Loucy (cell line): ENCODE measurements around the gene CLSTN1.

Source experiments
- H2AFZ ChIP-seq: fragments of 200-600 bp; sonication (generic); 2 replicates; pipeline ENCODE4 v1.6.0; 2016; ENCODE audit warnings: antibody characterized with exemption, mild to moderate bottlenecking, low read length, moderate library complexity
- H3F3A ChIP-seq: fragments of 200-600 bp; 2 replicates; pipeline ENCODE4 v1.6.0; 2016; ENCODE audit warnings: antibody characterized with exemption, low read depth, mild to moderate bottlenecking
- H3K27me3 ChIP-seq: fragments of 200-600 bp; sonication (generic); 2 replicates; pipeline ENCODE4 v1.6.1; 2014; ENCODE audit warnings: low read length, mild to moderate bottlenecking; ENCODE audit not compliant: insufficient read depth, poor library complexity, severe bottlenecking
- H3K36me3 ChIP-seq: fragments of 200-600 bp; sonication (generic); 2 replicates; pipeline ENCODE4 v1.6.1; 2016; ENCODE audit warnings: low read length; ENCODE audit not compliant: insufficient read depth
- H3K4me1 ChIP-seq: fragments of 200-600 bp; sonication (generic); 2 replicates; pipeline ENCODE4 v1.5.1; 2014; ENCODE audit warnings: low read length, mild to moderate bottlenecking; ENCODE audit not compliant: insufficient read depth, poor library complexity, severe bottlenecking
- H3K4me2 ChIP-seq: fragments of 200-600 bp; sonication (generic); 2 replicates; pipeline ENCODE4 v1.6.0; 2014; ENCODE audit warnings: antibody characterized with exemption, low read length, low read depth, mild to moderate bottlenecking; ENCODE audit not compliant: poor library complexity, severe bottlenecking
- H3K4me3 ChIP-seq: fragments of 200-600 bp; sonication (generic); 2 replicates; pipeline ENCODE4 v1.5.1; 2014; ENCODE audit warnings: low read length, mild to moderate bottlenecking, mixed read lengths; ENCODE audit not compliant: poor library complexity, severe bottlenecking
- H3K79me2 ChIP-seq: fragments of 200-600 bp; sonication (generic); 2 replicates; pipeline ENCODE4 v1.6.1; 2014; ENCODE audit warnings: low read length; ENCODE audit not compliant: insufficient read depth
- H3K9ac ChIP-seq: fragments of 200-600 bp; sonication (generic); 2 replicates; pipeline ENCODE4 v1.6.0; 2014; ENCODE audit warnings: mild to moderate bottlenecking, low read depth, low read length, moderate library complexity; ENCODE audit not compliant: poor library complexity, severe bottlenecking
- H3K9me2 ChIP-seq: fragments of 200-600 bp; sonication (generic); replicated peaks from 2 replicates; pipeline ENCODE4 v1.6.1; 2016; ENCODE audit warnings: low read depth, low read length, mixed read lengths
- H3K9me3 ChIP-seq: fragments of 200-600 bp; sonication (generic); 2 replicates; pipeline ENCODE4 v1.6.1; 2014; ENCODE audit warnings: mild to moderate bottlenecking, antibody characterized with exemption, low read length, low read depth; ENCODE audit not compliant: insufficient read depth
- H4K20me1 ChIP-seq: fragments of 200-600 bp; sonication (generic); 2 replicates; pipeline ENCODE4 v1.6.0; 2014; ENCODE audit warnings: antibody characterized with exemption, low read length, mild to moderate bottlenecking; ENCODE audit not compliant: insufficient read depth, poor library complexity, severe bottlenecking
- EZH2phosphoT487 ChIP-seq: fragments of 200-600 bp; IDR thresholded peaks from 2 replicates; pipeline ENCODE4 v1.6.1; 2018; ENCODE audit warnings: antibody characterized with exemption, mild to moderate bottlenecking, moderate library complexity, borderline replicate concordance
- TF ChIP-seq, protein P1 (sequence below): fragments of 200-600 bp; sonication (generic); conservative IDR thresholded peaks from 2 replicates; pipeline ENCODE4 v1.5.1; 2014; ENCODE audit warnings: mild to moderate bottlenecking, antibody characterized with exemption, low read length

The CLSTN1 gene

DNA sequence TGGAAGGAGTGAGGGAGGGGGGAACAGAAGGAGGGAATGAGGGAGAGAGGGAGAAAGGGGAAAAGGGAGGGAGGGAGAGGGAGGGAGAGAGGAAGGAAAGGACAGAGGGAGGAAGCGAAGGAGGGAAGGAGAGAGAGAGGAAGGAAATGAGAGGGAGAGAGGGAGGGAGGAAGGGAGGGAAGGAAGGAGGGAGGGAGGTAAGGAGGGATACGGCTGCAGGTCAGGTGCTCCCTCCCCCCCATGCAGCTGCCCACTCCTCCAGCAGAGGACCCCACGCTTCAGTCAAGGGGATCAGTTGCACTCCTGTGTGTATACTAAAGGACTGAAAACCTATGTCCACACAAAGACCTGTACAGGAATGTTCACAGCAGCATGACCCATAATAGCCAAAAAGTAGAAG is 54.8 kb downstream of the CLSTN1 start:
- Histone ChIP-seq H3K27me3 (no peaks in the 10 kb centered on the region), H3K4me3 (no peak overlapping the region), H3K9ac (no peak overlapping the region), H3K79me2 (peaks cover 21% of the 10 kb centered on the region; the same call in 1 of the 2 replicates), H3F3A (no peaks in the 10 kb centered on the region), H3K9me2 (no peaks in the 10 kb centered on the region), H3K4me2 (no peak overlapping the region), H3K4me1 (no peaks in the 10 kb centered on the region), H3K9me3 (no peaks in the 10 kb centered on the region), H4K20me1 (peaks cover 4% of the 10 kb centered on the region), H2AFZ (no peak overlapping the region), H3K36me3 (peaks cover 14% of the 10 kb centered on the region)
- no peak for TF ChIP-seq EZH2phosphoT487
- TF ChIP-seq, protein P1, sequence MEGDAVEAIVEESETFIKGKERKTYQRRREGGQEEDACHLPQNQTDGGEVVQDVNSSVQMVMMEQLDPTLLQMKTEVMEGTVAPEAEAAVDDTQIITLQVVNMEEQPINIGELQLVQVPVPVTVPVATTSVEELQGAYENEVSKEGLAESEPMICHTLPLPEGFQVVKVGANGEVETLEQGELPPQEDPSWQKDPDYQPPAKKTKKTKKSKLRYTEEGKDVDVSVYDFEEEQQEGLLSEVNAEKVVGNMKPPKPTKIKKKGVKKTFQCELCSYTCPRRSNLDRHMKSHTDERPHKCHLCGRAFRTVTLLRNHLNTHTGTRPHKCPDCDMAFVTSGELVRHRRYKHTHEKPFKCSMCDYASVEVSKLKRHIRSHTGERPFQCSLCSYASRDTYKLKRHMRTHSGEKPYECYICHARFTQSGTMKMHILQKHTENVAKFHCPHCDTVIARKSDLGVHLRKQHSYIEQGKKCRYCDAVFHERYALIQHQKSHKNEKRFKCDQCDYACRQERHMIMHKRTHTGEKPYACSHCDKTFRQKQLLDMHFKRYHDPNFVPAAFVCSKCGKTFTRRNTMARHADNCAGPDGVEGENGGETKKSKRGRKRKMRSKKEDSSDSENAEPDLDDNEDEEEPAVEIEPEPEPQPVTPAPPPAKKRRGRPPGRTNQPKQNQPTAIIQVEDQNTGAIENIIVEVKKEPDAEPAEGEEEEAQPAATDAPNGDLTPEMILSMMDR: no peak

DNA sequence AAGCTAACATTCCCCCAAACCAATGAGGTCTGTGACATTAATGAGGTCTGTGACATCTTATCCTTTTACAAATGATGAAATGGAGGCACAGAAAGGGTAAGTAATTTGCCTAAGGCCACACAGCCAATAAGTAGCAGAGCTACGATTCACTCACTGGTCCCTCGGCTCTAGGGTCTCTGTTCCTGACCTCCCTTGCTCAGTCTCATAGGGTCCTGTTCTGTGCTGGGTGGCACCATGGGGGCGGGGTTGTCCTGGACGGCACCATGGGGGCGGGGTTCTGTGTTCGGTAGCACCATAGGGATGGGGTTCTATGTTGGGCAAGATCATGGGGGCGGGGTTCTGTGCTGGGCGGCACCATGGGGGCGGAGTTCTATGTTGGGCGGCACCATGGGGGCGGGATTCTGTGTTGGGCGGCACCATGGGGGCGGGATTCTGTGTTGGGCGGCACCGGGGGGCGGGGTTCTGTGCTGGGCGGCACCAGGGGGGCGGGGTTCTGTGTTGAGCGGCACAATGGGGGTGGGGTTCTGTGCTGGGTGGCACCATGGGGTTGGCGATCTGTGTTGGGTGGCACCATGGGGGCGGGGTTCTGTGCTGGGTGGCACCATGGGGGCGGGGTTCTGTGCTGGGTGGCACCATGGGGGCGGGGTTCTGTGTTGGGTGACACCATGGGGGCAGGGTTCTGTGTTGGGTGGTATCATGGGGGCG is 55.6 kb downstream of the CLSTN1 start:
- TF ChIP-seq EZH2phosphoT487: no peak
- TF ChIP-seq, protein P1: no peak
- H3K36me3 ChIP-seq: peaks cover 10% of the 10 kb centered on the region
- H3K4me3 ChIP-seq: no peak overlapping the region
- H3K4me2 ChIP-seq: no peak overlapping the region
- no peak overlapping the region for H3K9ac ChIP-seq
- no peaks in the 10 kb centered on the region for H3K4me1 ChIP-seq
- H2AFZ ChIP-seq: no peak overlapping the region
- H3K79me2 ChIP-seq: peaks cover 29% of the 10 kb centered on the region; the same call in 1 of the 2 replicates
- H3K9me3 ChIP-seq: no peaks in the 10 kb centered on the region
- no peaks in the 10 kb centered on the region for H3K9me2 ChIP-seq
- H3K27me3 ChIP-seq: no peaks in the 10 kb centered on the region
- no peaks in the 10 kb centered on the region for H3F3A ChIP-seq
- H4K20me1 ChIP-seq: peaks cover 4% of the 10 kb centered on the region

DNA sequence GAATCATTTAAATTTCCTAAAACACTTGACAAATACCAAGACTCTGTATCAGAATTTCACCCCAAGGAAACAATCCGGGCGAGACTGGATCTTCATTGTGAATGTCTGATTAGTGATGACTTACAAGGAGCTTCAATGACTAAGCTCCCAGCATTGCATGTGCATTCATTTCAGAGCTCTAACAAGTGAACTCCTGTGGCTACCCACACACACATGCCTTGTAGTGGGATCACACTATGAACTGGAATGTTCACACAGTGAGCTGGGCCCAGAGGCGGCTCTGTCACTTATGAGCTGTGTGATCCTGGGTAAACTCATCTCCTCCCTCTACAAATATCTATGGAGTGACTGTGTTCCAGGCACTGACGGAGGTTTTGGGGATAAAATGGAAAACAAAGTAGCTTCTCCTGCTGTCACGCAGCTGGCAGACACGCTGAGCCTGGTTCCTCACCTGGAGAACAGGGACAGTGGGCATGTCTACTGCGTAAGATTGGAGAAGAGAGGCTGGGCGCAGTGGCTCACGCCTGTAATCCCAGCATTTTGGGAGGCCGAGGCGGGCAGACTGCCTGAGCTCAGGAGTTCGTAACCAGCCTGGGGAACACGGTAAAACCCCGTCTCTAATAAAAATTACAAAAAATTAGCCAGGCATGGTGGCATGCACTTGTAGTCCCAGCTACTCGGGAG is 56.9 kb downstream of the CLSTN1 start:
- Histone ChIP-seq H3K4me1 (no peaks in the 10 kb centered on the region), H3F3A (no peaks in the 10 kb centered on the region), H3K9me3 (no peaks in the 10 kb centered on the region), H3K4me2 (no peak overlapping the region), H3K9ac (no peak overlapping the region), H3K79me2 (peaks cover 29% of the 10 kb centered on the region; the same call in 1 of the 2 replicates), H3K9me2 (no peaks in the 10 kb centered on the region), H3K27me3 (no peaks in the 10 kb centered on the region), H2AFZ (no peak overlapping the region), H3K36me3 (peaks cover under 1% of the 10 kb centered on the region; the same call in 1 of the 2 replicates), H4K20me1 (peaks cover 4% of the 10 kb centered on the region), H3K4me3 (no peak overlapping the region)
- TF ChIP-seq, protein P1: no peak
- TF ChIP-seq EZH2phosphoT487: no peak
